DND-41 (cell line): ENCODE measurements around the gene WDFY4.

Experiments
- ATAC-seq: fragments of 200-7000 bp; cut with Tn5 transposase; 3 replicates; pipeline ENCODE4 v1.9.1; 2021; ENCODE audit warnings: low read depth; ENCODE audit not compliant: insufficient read depth
- DNase-seq: peaks from one replicate; pipeline ENCODE4 v3.0.0-alpha.2; 2020
- H2AFZ ChIP-seq: 2 replicates; pipeline ENCODE4 v1.6.0; 2012; ENCODE audit warnings: low read depth, low read length
- H3K27ac ChIP-seq: 2 replicates; pipeline ENCODE4 v1.5.1; 2012; ENCODE audit warnings: low read length, inconsistent platforms
- H3K27me3 ChIP-seq: fragments of 200-600 bp; sonication (generic); 2 replicates; pipeline ENCODE4 v1.6.0; 2012; ENCODE audit warnings: low read length, mild to moderate bottlenecking, inconsistent platforms; ENCODE audit not compliant: insufficient read depth, poor library complexity
- H3K36me3 ChIP-seq: 2 replicates; pipeline ENCODE4 v1.5.1; 2012; ENCODE audit warnings: low read length, inconsistent platforms; ENCODE audit not compliant: insufficient read depth
- H3K4me1 ChIP-seq: 2 replicates; pipeline ENCODE4 v1.5.1; 2012; ENCODE audit warnings: mild to moderate bottlenecking, low read length; ENCODE audit not compliant: insufficient read depth
- H3K4me2 ChIP-seq: 2 replicates; pipeline ENCODE4 v1.6.0; 2012; ENCODE audit warnings: mild to moderate bottlenecking, moderate library complexity, low read length, inconsistent platforms; ENCODE audit not compliant: insufficient read depth
- H3K4me3 ChIP-seq, 2 experiments: fragments of 200-600 bp in 1 of 2; shearing (Covaris generic) in 1 of 2; 2 replicates each; pipeline ENCODE4 v1.5.1; 2012 to 2016; ENCODE audit warnings: inconsistent platforms in 2 of 2, low read length in 2 of 2, mild to moderate bottlenecking in 2 of 2, low read depth in 1 of 2, moderate library complexity in 1 of 2
- H3K79me2 ChIP-seq: 2 replicates; pipeline ENCODE4 v1.6.0; 2012; ENCODE audit warnings: low read length, inconsistent platforms; ENCODE audit not compliant: insufficient read depth
- H3K9ac ChIP-seq: 2 replicates; pipeline ENCODE4 v1.6.0; 2012; ENCODE audit warnings: low read depth, mild to moderate bottlenecking, inconsistent platforms, low read length, moderate library complexity
- H3K9me3 ChIP-seq: 2 replicates; pipeline ENCODE4 v1.5.1; 2012; ENCODE audit warnings: low read length, moderate library complexity, mild to moderate bottlenecking, inconsistent platforms; ENCODE audit not compliant: insufficient read depth, severe bottlenecking
- H4K20me1 ChIP-seq: 2 replicates; pipeline ENCODE4 v1.6.0; 2012; ENCODE audit warnings: low read length; ENCODE audit not compliant: insufficient read depth
- CTCF ChIP-seq: IDR thresholded peaks from 2 replicates; pipeline ENCODE4 v1.5.1; 2012; ENCODE audit warnings: borderline replicate concordance, low read length, moderate library complexity, mild to moderate bottlenecking; ENCODE audit not compliant: poor library complexity, severe bottlenecking; ENCODE audit errors: extremely low read depth
- EZH2 ChIP-seq: IDR thresholded peaks from 3 replicates; pipeline ENCODE4 v1.6.1; 2012; ENCODE audit warnings: borderline replicate concordance, low read depth, mild to moderate bottlenecking, moderate library complexity, low read length, inconsistent platforms; ENCODE audit not compliant: severe bottlenecking

Gene WDFY4

DNA sequence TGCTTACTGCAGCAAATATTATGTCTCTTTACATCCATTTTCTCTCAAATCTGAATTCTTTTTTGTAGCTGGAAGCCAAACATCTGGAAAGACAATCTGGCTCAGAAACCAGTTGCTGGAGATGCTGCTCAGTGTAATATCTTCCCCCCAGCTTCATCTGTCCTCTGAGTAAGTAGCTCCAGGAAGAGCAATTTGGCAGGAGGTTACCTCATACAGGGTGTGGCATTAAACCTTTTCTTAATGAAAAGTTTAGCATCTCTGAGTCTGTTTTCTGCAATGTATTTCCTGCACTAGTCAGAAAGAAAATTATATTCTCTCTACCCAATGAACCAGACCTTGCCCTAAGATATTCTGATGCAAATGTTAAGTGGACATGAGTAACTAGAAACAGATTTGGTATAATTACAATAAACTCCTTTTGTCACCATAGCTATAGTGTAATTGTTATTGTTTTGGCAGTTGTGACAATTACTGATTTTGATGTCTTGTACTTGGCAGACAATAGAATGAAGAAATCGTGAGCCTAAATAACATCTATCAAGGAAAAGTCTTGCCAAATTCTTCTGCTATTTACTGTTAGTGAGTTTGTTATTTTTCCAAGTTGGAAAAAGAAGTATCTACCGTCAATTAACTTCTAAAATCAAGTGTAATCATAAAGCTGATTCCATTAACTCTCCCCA, 123.3 kb downstream of the WDFY4 start:
- no peak overlapping the region for H3K4me3 ChIP-seq
- H3K27me3 ChIP-seq, result no peaks in the 10 kb centered on the region
- H3K27ac ChIP-seq, result no peak overlapping the region
- H3K4me1 ChIP-seq, result peaks cover 35% of the 10 kb centered on the region
- ATAC-seq (no peak), DNase-seq (no peak)
- no peak overlapping the region for H2AFZ ChIP-seq
- no peaks in the 10 kb centered on the region for H3K9me3 ChIP-seq
- H3K4me2 ChIP-seq, result no peak overlapping the region
- no peak overlapping the region for H3K9ac ChIP-seq
- H3K36me3 ChIP-seq, result no peaks in the 10 kb centered on the region
- H4K20me1 ChIP-seq, result no peaks in the 10 kb centered on the region
- H3K79me2 ChIP-seq, result no peaks in the 10 kb centered on the region
- no peak for TF ChIP-seq EZH2
- no peak for TF ChIP-seq CTCF

- Histone ChIP-seq H2AFZ (no peak overlapping the region), H3K36me3 (no peaks in the 10 kb centered on the region), H3K4me1 (peaks cover 24% of the 10 kb centered on the region), H3K27ac (no peak overlapping the region), H3K9me3 (no peaks in the 10 kb centered on the region), H4K20me1 (no peaks in the 10 kb centered on the region), H3K9ac (no peak overlapping the region), H3K79me2 (no peaks in the 10 kb centered on the region), H3K4me2 (no peak overlapping the region), H3K4me3 (no peak overlapping the region), H3K27me3 (no peaks in the 10 kb centered on the region)
- no peak for ATAC-seq
- DNase-seq, result no peak
- TF ChIP-seq EZH2 (no peak), CTCF (no peak)
Observed at GRCh38 chr10:48809261-48809660, 124.6 kb downstream of the WDFY4 start.

DNA sequence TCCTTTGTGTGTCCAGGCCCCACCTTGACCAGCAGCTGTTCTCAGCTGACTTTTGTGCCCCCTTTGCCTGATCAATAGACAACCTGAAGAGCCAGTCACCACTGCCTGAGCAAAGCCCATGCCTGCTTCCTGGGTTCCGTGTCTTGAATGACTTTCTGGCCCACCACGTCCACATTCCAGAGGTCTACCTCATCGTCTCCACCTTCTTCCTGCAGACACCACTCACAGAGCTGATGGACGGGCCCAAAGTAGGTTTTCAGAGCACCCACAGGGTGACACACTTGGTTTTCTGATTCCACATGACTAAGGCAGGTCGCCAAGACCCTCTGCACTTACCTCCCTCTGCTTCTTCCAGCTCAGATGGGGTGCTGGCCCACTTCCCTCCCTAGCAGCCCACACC, 126.8 kb downstream of the WDFY4 start:
- Histone ChIP-seq H3K79me2 (no peaks in the 10 kb centered on the region), H3K4me2 (no peak overlapping the region), H4K20me1 (no peaks in the 10 kb centered on the region), H3K4me1 (peaks cover 2% of the 10 kb centered on the region), H3K9me3 (no peaks in the 10 kb centered on the region), H3K9ac (no peak overlapping the region), H3K27ac (no peak overlapping the region), H3K36me3 (no peaks in the 10 kb centered on the region), H3K27me3 (no peaks in the 10 kb centered on the region), H3K4me3 (no peak overlapping the region), H2AFZ (no peak overlapping the region)
- ATAC-seq, result no peak
- no peak for DNase-seq
- no peak for TF ChIP-seq EZH2
- TF ChIP-seq CTCF, result no peak
